Loucy (cell line): ENCODE data around the gene ZIC1.

Experiments used
- EZH2phosphoT487 ChIP-seq: fragments of 200-600 bp; IDR thresholded peaks from 2 replicates; pipeline ENCODE4 v1.6.1; 2018; ENCODE audit warnings: antibody characterized with exemption, mild to moderate bottlenecking, moderate library complexity, borderline replicate concordance
- TF ChIP-seq, protein P1 (sequence below): fragments of 200-600 bp; sonication (generic); conservative IDR thresholded peaks from 2 replicates; pipeline ENCODE4 v1.5.1; 2014; ENCODE audit warnings: mild to moderate bottlenecking, antibody characterized with exemption, low read length

DNA sequence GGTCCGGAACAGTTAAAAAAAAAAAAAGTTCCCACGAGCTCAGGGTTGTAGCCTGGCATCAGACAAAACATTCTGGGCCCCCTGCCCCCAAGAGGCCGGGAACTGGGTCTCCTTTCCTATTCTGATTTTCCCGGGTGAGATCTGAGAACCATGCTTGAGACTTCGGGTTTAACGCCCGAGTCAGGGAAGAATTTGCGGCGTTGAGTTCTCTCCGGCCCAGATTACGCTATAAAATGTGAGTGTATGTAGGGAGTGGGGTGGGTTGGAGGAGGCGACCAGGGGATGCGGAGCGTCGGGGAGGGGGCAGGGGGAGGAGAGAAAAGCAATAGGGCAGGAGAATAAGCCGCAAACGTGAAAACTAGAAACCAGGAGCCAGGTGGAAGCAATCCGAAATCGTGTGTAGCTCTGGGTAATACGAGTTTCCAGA, 2.7 kb downstream of the ZIC1 start:
- TF ChIP-seq, protein P1, sequence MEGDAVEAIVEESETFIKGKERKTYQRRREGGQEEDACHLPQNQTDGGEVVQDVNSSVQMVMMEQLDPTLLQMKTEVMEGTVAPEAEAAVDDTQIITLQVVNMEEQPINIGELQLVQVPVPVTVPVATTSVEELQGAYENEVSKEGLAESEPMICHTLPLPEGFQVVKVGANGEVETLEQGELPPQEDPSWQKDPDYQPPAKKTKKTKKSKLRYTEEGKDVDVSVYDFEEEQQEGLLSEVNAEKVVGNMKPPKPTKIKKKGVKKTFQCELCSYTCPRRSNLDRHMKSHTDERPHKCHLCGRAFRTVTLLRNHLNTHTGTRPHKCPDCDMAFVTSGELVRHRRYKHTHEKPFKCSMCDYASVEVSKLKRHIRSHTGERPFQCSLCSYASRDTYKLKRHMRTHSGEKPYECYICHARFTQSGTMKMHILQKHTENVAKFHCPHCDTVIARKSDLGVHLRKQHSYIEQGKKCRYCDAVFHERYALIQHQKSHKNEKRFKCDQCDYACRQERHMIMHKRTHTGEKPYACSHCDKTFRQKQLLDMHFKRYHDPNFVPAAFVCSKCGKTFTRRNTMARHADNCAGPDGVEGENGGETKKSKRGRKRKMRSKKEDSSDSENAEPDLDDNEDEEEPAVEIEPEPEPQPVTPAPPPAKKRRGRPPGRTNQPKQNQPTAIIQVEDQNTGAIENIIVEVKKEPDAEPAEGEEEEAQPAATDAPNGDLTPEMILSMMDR = no peak
- no peak for TF ChIP-seq EZH2phosphoT487
